ENCODE data around the gene NHSL1. TPM values are rescaled to one million over a fixed set of nuclear protein-coding genes. Genes with fewer than 3 reads are reported as not detected.

The NHSL1 gene
- total and polyA plus RNA-seq, 2 donors = 0.85 to 1.4 TPM

GRCh38 chr6:138514860-138515540 is 15.7 kb upstream of the NHSL1 start:
- WGBS = 68% methylated on average over 9 of the region's 9 CpGs
- Histone ChIP-seq H3K27me3 (ENCODE audit: control insufficient read depth in 2 of 2, insufficient read depth in 1 of 2, low read length in 1 of 2) (no peaks in the 10 kb centered on the region), H3K4me1 (ENCODE audit: control insufficient read depth in 2 of 2, insufficient read depth in 2 of 2, low read length in 2 of 2) (no peaks in the 10 kb centered on the region), H3K27ac (ENCODE audit: low read depth in 1 of 2, low read length in 1 of 2) (no peak overlapping the region), H3K4me3 (ENCODE audit: low read length in 2 of 2) (no peak overlapping the region), H3K9me3 (ENCODE audit: control insufficient read depth in 2 of 2, insufficient read depth in 1 of 2, low read length in 1 of 2) (peaks cover 0 to 5% of the 10 kb centered on the region in 2 donors), H3K36me3 (ENCODE audit: control insufficient read depth in 2 of 2, insufficient read depth in 2 of 2, low read length in 1 of 2) (no peaks in the 10 kb centered on the region)
- no peak for DNase-seq (ENCODE audit: low read depth in 6 of 9, low spot score in 9 of 9)

GRCh38 chr6:138512609-138513008 is 13.3 kb upstream of the NHSL1 start:
- H3K36me3 ChIP-seq (ENCODE audit: control insufficient read depth in 2 of 2, insufficient read depth in 2 of 2, low read length in 1 of 2) = no peaks in the 10 kb centered on the region
- no peak overlapping the region for H3K27ac ChIP-seq (ENCODE audit: low read depth in 1 of 2, low read length in 1 of 2)
- no peaks in the 10 kb centered on the region for H3K27me3 ChIP-seq (ENCODE audit: control insufficient read depth in 2 of 2, insufficient read depth in 1 of 2, low read length in 1 of 2)
- H3K4me3 ChIP-seq (ENCODE audit: low read length in 2 of 2) = no peak overlapping the region
- no peaks in the 10 kb centered on the region for H3K4me1 ChIP-seq (ENCODE audit: control insufficient read depth in 2 of 2, insufficient read depth in 2 of 2, low read length in 2 of 2)
- H3K9me3 ChIP-seq (ENCODE audit: control insufficient read depth in 2 of 2, insufficient read depth in 1 of 2, low read length in 1 of 2) = peaks cover 0 to 1% of the 10 kb centered on the region in 2 donors
- WGBS = 92% methylated on average over 8 of the region's 8 CpGs
- no peak for DNase-seq (ENCODE audit: low read depth in 6 of 9, low spot score in 9 of 9)

- Histone ChIP-seq H3K4me3 (ENCODE audit: low read length in 2 of 2) (no peak overlapping the region), H3K9me3 (ENCODE audit: control insufficient read depth in 2 of 2, insufficient read depth in 1 of 2, low read length in 1 of 2) (no peaks in the 10 kb centered on the region), H3K36me3 (ENCODE audit: control insufficient read depth in 2 of 2, insufficient read depth in 2 of 2, low read length in 1 of 2) (no peaks in the 10 kb centered on the region), H3K27ac (ENCODE audit: low read depth in 1 of 2, low read length in 1 of 2) (no peak overlapping the region), H3K27me3 (ENCODE audit: control insufficient read depth in 2 of 2, insufficient read depth in 1 of 2, low read length in 1 of 2) (no peaks in the 10 kb centered on the region), H3K4me1 (ENCODE audit: control insufficient read depth in 2 of 2, insufficient read depth in 2 of 2, low read length in 2 of 2) (no peaks in the 10 kb centered on the region)
- DNase-seq (ENCODE audit: low read depth in 6 of 9, low spot score in 9 of 9) = no peak
- 92% methylated on average over 3 of the region's 3 CpGs for WGBS
Measured at GRCh38 chr6:138510093-138510492, 10.8 kb upstream of the NHSL1 start.

GRCh38 chr6:138509371-138509770 is 10.1 kb upstream of the NHSL1 start:
- peak in 6 of 9 donors; percentile 7 to 50 (median 24) for DNase-seq (ENCODE audit: low read depth in 6 of 9, low spot score in 9 of 9)
- Histone ChIP-seq H3K27me3 (ENCODE audit: control insufficient read depth in 2 of 2, insufficient read depth in 1 of 2, low read length in 1 of 2) (no peaks in the 10 kb centered on the region), H3K4me1 (ENCODE audit: control insufficient read depth in 2 of 2, insufficient read depth in 2 of 2, low read length in 2 of 2) (no peaks in the 10 kb centered on the region), H3K9me3 (ENCODE audit: control insufficient read depth in 2 of 2, insufficient read depth in 1 of 2, low read length in 1 of 2) (no peaks in the 10 kb centered on the region), H3K27ac (ENCODE audit: low read depth in 1 of 2, low read length in 1 of 2) (no peak overlapping the region), H3K4me3 (ENCODE audit: low read length in 2 of 2) (no peak overlapping the region), H3K36me3 (ENCODE audit: control insufficient read depth in 2 of 2, insufficient read depth in 2 of 2, low read length in 1 of 2) (no peaks in the 10 kb centered on the region)
- 38% methylated on average over 6 of the region's 6 CpGs for WGBS

- no peak for DNase-seq (ENCODE audit: low read depth in 6 of 9, low spot score in 9 of 9)
- WGBS = 98% methylated on average over 2 of the region's 2 CpGs
- H3K36me3 ChIP-seq (ENCODE audit: control insufficient read depth in 2 of 2, insufficient read depth in 2 of 2, low read length in 1 of 2) = no peaks in the 10 kb centered on the region
- no peak overlapping the region for H3K4me3 ChIP-seq (ENCODE audit: low read length in 2 of 2)
- no peaks in the 10 kb centered on the region for H3K4me1 ChIP-seq (ENCODE audit: control insufficient read depth in 2 of 2, insufficient read depth in 2 of 2, low read length in 2 of 2)
- H3K9me3 ChIP-seq (ENCODE audit: control insufficient read depth in 2 of 2, insufficient read depth in 1 of 2, low read length in 1 of 2) = no peaks in the 10 kb centered on the region
- no peaks in the 10 kb centered on the region for H3K27me3 ChIP-seq (ENCODE audit: control insufficient read depth in 2 of 2, insufficient read depth in 1 of 2, low read length in 1 of 2)
- no peak overlapping the region for H3K27ac ChIP-seq (ENCODE audit: low read depth in 1 of 2, low read length in 1 of 2)
Measured at GRCh38 chr6:138508676-138508988, 9.3 kb upstream of the NHSL1 start.

DNA sequence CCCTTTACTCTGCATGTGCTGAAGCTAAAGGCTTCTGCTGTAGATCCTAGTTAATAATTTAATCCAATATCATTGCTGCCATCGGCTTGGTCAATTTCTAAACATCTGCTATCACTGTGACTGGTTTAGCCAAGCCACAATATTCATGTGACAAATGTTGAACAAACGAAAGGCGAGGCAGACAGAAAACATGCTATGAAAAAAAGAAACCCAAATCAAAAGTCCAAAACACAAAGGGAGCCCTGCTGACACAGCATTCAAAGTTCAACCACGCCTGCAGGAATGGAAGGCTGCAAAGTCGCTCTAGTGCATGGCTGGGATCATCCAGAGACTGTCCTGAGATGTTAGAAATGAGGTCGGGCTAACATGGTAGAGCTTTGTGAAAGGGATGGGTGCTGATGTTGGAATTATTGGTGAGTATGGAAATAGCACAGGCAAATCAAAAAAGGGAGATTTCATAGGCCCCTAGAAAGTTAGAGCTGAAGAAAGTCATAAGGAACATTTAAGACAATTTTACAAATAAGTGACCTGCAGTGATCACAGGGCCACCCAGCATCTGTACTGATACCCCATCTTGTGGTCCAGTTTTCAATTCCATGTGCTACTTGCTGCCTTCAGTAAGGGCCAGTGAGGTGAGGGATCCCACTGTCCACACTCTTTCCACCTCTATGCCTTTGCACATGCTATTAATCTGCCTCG is 8.8 kb upstream of the NHSL1 start:
- no peak overlapping the region for H3K27ac ChIP-seq (ENCODE audit: low read depth in 1 of 2, low read length in 1 of 2)
- no peaks in the 10 kb centered on the region for H3K9me3 ChIP-seq (ENCODE audit: control insufficient read depth in 2 of 2, insufficient read depth in 1 of 2, low read length in 1 of 2)
- H3K4me1 ChIP-seq (ENCODE audit: control insufficient read depth in 2 of 2, insufficient read depth in 2 of 2, low read length in 2 of 2) = no peaks in the 10 kb centered on the region
- 95% methylated on average over 7 of the region's 7 CpGs for WGBS
- no peak for DNase-seq (ENCODE audit: low read depth in 6 of 9, low spot score in 9 of 9)
- no peaks in the 10 kb centered on the region for H3K36me3 ChIP-seq (ENCODE audit: control insufficient read depth in 2 of 2, insufficient read depth in 2 of 2, low read length in 1 of 2)
- H3K4me3 ChIP-seq (ENCODE audit: low read length in 2 of 2) = no peak overlapping the region
- H3K27me3 ChIP-seq (ENCODE audit: control insufficient read depth in 2 of 2, insufficient read depth in 1 of 2, low read length in 1 of 2) = no peaks in the 10 kb centered on the region

GRCh38 chr6:138504764-138505689 is 5.7 kb upstream of the NHSL1 start:
- Histone ChIP-seq H3K4me3 (ENCODE audit: low read length in 2 of 2) (no peak overlapping the region), H3K4me1 (ENCODE audit: control insufficient read depth in 2 of 2, insufficient read depth in 2 of 2, low read length in 2 of 2) (no peaks in the 10 kb centered on the region), H3K36me3 (ENCODE audit: control insufficient read depth in 2 of 2, insufficient read depth in 2 of 2, low read length in 1 of 2) (no peaks in the 10 kb centered on the region), H3K27me3 (ENCODE audit: control insufficient read depth in 2 of 2, insufficient read depth in 1 of 2, low read length in 1 of 2) (no peaks in the 10 kb centered on the region), H3K9me3 (ENCODE audit: control insufficient read depth in 2 of 2, insufficient read depth in 1 of 2, low read length in 1 of 2) (no peaks in the 10 kb centered on the region), H3K27ac (ENCODE audit: low read depth in 1 of 2, low read length in 1 of 2) (no peak overlapping the region)
- WGBS = 91% methylated on average over 14 of the region's 14 CpGs
- no peak for DNase-seq (ENCODE audit: low read depth in 6 of 9, low spot score in 9 of 9)

DNA sequence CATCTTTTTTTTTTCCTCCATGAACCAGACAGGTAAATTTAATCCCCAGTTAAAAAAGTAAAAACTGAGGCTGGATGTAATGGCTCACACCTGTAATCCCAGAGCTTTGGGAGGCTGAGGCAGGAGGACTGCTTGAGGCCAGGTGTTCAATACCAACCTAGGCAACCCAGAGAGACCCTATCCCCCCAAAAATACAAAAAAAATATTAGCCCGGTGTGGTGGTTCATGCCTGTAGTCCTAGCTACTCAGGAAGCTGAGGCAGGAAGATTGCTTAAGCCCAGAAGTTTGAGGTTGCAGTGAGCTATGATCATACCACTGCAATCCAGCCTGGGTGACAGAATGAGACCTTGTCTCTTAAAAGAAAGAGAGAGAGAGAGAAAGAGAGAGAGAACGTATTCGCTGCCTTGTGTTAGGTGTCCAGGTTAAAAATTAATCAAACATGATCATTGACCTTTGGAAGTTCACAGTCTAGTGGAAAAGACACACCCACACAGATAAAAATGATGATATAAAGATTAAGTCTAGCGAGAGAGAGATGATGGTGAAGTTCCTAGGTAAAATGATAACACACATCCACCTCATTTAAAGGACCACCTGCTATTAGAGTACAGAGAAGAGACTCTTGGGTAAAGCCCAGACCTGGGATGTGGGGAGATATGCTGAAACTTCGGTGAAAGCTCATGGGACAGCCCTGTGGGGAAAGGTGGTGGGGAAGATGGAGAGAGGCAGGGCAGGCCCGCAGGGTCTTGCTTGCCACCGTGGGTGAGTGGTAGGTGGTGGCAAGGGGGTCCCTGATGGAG is 4.8 kb upstream of the NHSL1 start:
- Histone ChIP-seq H3K27me3 (ENCODE audit: control insufficient read depth in 2 of 2, insufficient read depth in 1 of 2, low read length in 1 of 2) (no peaks in the 10 kb centered on the region), H3K27ac (ENCODE audit: low read depth in 1 of 2, low read length in 1 of 2) (no peak overlapping the region), H3K4me1 (ENCODE audit: control insufficient read depth in 2 of 2, insufficient read depth in 2 of 2, low read length in 2 of 2) (no peaks in the 10 kb centered on the region), H3K4me3 (ENCODE audit: low read length in 2 of 2) (no peak overlapping the region), H3K36me3 (ENCODE audit: control insufficient read depth in 2 of 2, insufficient read depth in 2 of 2, low read length in 1 of 2) (no peaks in the 10 kb centered on the region), H3K9me3 (ENCODE audit: control insufficient read depth in 2 of 2, insufficient read depth in 1 of 2, low read length in 1 of 2) (no peaks in the 10 kb centered on the region)
- no peak for DNase-seq (ENCODE audit: low read depth in 6 of 9, low spot score in 9 of 9)
- WGBS = 76% methylated on average over 7 of the region's 7 CpGs
